Adrenal gland (tissue), 5 donors: ENCODE data around the gene EMILIN2.

Experiments
- CTCF ChIP-seq, 6 experiments: fragments of 450-650 bp in 4 of 6; fragments of 200-600 bp in 2 of 6; sonication (generic) in 1 of 6; IDR thresholded peaks; 1 replicate in 5 of 6; 2 replicates in 1 of 6; pipeline versions ENCODE4 v1.5.1 to v1.8.0; 2016 to 2021; ENCODE audit warnings: antibody characterized with exemption in 6 of 6, mild to moderate bottlenecking in 2 of 6, moderate library complexity in 1 of 6
- POLR2A ChIP-seq, 2 donors: fragments of 450-650 bp; IDR thresholded peaks; one replicate each; pipeline ENCODE4 v1.6.1; 2017; ENCODE audit warnings: antibody characterized with exemption in 2 of 2, mild to moderate bottlenecking in 2 of 2, moderate library complexity in 1 of 2
- donor health status: DM: no; HTN: no; CAD: no.

GRCh38 chr18:2853926-2854664, 7.3 kb downstream of the EMILIN2 start:
- no peak for TF ChIP-seq CTCF (IDR thresholded peaks at IDR 0.05)
- TF ChIP-seq POLR2A (IDR thresholded peaks at IDR 0.05), result no peak
